Measurements from ENCODE around the gene COL27A1.
"Not testable (repeated sequence)": the region's sequence is repeated elsewhere in the genome, so short reads cannot be mapped to it uniquely, and the experiment has no call there.

The COL27A1 gene

GRCh38 chr9:114321759-114322158 lies 166.4 kb downstream of the COL27A1 start:
- no peak for TF ChIP-seq ZNF274 (IDR thresholded peaks at IDR 0.05; ENCODE audit: low read depth, low read length)
- no peak overlapping the region for H3K4me3 ChIP-seq (ENCODE audit: low read length)

- not testable (repeated sequence) for H3K4me3 ChIP-seq (ENCODE audit: low read length)
These were observed 167.0 kb downstream of the COL27A1 start for GRCh38 chr9:114322160-114322818.

GRCh38 chr9:114322831-114323531 lies 167.6 kb downstream of the COL27A1 start, which contains the start of gene ORM1:
Gene ORM1 (plus strand): TSS chr9:114323098. CDS start chr9:114323134, 36 bp downstream.
- not testable (repeated sequence) for H3K4me3 ChIP-seq (ENCODE audit: low read length)

GRCh38 chr9:114323849-114324248 lies 168.5 kb downstream of the COL27A1 start:
- not testable (repeated sequence) for H3K4me3 ChIP-seq (ENCODE audit: low read length)

GRCh38 chr9:114324492-114324891 lies 169.2 kb downstream of the COL27A1 start:
- no peak overlapping the region for H3K4me3 ChIP-seq (ENCODE audit: low read length)
- no peak for TF ChIP-seq ZNF274 (IDR thresholded peaks at IDR 0.05; ENCODE audit: low read depth, low read length)

- H3K4me3 ChIP-seq (ENCODE audit: low read length) = not testable (repeated sequence)
These were observed 169.6 kb downstream of the COL27A1 start for GRCh38 chr9:114324965-114325364.

- H3K4me3 ChIP-seq (ENCODE audit: low read length) = not testable (repeated sequence)
These were observed 170.4 kb downstream of the COL27A1 start for GRCh38 chr9:114325684-114326254.

GRCh38 chr9:114327749-114328148 lies 172.4 kb downstream of the COL27A1 start:
- no peak for TF ChIP-seq ZNF274 (IDR thresholded peaks at IDR 0.05; ENCODE audit: low read depth, low read length)
- H3K4me3 ChIP-seq (ENCODE audit: low read length) = no peak overlapping the region

- H3K4me3 ChIP-seq (ENCODE audit: low read length) = not testable (repeated sequence)
These were observed 173.1 kb downstream of the COL27A1 start for GRCh38 chr9:114328357-114328820.

- H3K4me3 ChIP-seq (ENCODE audit: low read length) = not testable (repeated sequence)
These were observed 173.7 kb downstream of the COL27A1 start for GRCh38 chr9:114328937-114329624.

GRCh38 chr9:114329625-114330022 lies 174.3 kb downstream of the COL27A1 start, which contains the start of gene ORM2:
Gene ORM2 (plus strand): TSS chr9:114329869. CDS start chr9:114329905, 36 bp downstream.
- H3K4me3 ChIP-seq (ENCODE audit: low read length) = not testable (repeated sequence)

- no peak for TF ChIP-seq ZNF274 (IDR thresholded peaks at IDR 0.05; ENCODE audit: low read depth, low read length)
- H3K4me3 ChIP-seq (ENCODE audit: low read length) = no peak overlapping the region
These were observed 175.3 kb downstream of the COL27A1 start for GRCh38 chr9:114330636-114331035.

- H3K4me3 ChIP-seq (ENCODE audit: low read length) = not testable (repeated sequence)
These were observed 176.2 kb downstream of the COL27A1 start for GRCh38 chr9:114331229-114332195.

GRCh38 chr9:114332474-114333040 lies 177.2 kb downstream of the COL27A1 start:
- H3K4me3 ChIP-seq (ENCODE audit: low read length) = not testable (repeated sequence)

GRCh38 chr9:114333718-114334117 lies 178.4 kb downstream of the COL27A1 start:
- H3K4me3 ChIP-seq (ENCODE audit: low read length) = not testable (repeated sequence)
